Stomach (tissue), 4 donors: Measurements from ENCODE around the gene TCF7L1.

Source experiments
- CTCF ChIP-seq, 7 experiments: fragments of 450-650 bp in 4 of 7; fragments of 200-600 bp in 3 of 7; sonication (generic) in 3 of 7; IDR thresholded peaks; one replicate each; pipeline ENCODE4 v1.5.1; 2016 to 2019; ENCODE audit warnings: antibody characterized with exemption in 7 of 7, control low read depth in 2 of 7, mild to moderate bottlenecking in 1 of 7
- EP300 ChIP-seq: sonication (generic); formaldehyde crosslinking; IDR thresholded peaks from one replicate; pipeline ENCODE4 v1.6.1; 2017; ENCODE audit warnings: antibody characterized with exemption
- POLR2A ChIP-seq, 4 donors: fragments of 450-650 bp; IDR thresholded peaks; one replicate each; pipeline ENCODE4 v1.6.1; 2016; ENCODE audit warnings: antibody characterized with exemption in 4 of 4, control low read depth in 2 of 4, mild to moderate bottlenecking in 1 of 4, moderate library complexity in 1 of 4
- POLR2AphosphoS5 ChIP-seq, 3 donors: sonication (generic); formaldehyde crosslinking; IDR thresholded peaks; one replicate each; pipeline ENCODE4 v1.6.1; 2016; ENCODE audit warnings: antibody characterized with exemption in 3 of 3

GRCh38 chr2:85177031-85177824 lies 44.0 kb downstream of the TCF7L1 start:
- TF ChIP-seq CTCF (IDR thresholded peaks at IDR 0.05) = no peak
- no peak for TF ChIP-seq POLR2A (IDR thresholded peaks at IDR 0.05)
- TF ChIP-seq EP300 = no peak
- no peak for TF ChIP-seq POLR2AphosphoS5 (IDR thresholded peaks at IDR 0.05)
